NCI-H1417 treated with DMSO at 0.1 percent for 48 hours (cell line): ENCODE results near the gene PHRF1.
"Not testable (repeated sequence)": the region's sequence is repeated elsewhere in the genome, so short reads cannot be mapped to it uniquely, and the experiment has no call there.

Source experiments
- DNase-seq: peaks from one replicate; lab custom pipeline; 2025; lab: John Stamatoyannopoulos, UW

The PHRF1 gene

DNA sequence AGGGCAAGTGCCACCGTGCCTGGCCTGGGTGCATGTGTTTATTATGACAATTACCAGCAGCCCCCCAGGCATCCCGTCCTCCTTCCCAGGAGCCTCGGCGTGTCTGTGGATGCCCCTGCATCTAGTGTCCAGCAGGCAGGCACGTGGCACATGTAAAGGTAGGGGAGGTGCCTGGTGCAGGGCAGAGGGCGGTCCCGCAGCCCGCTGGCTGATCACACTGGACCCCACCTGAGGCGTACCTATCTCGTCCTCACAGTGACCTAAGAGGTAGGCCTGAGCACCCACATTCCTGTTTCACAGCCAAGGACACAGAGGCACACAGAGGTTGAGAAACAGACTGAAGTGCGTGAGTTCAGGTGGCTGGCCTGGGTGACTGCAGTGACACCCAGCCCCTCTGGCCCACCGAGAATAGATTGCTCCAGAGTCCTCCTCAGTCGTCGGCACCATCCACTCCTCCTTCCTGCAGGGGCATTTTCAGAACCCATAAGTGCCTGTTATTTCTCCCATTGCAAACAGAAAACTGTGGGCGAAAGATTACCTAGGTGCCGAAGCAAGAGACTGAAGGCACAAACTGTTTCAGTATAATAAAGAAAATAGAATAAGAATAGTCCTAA, 3.0 kb upstream of the PHRF1 start:
- DNase-seq, result no peak

DNA sequence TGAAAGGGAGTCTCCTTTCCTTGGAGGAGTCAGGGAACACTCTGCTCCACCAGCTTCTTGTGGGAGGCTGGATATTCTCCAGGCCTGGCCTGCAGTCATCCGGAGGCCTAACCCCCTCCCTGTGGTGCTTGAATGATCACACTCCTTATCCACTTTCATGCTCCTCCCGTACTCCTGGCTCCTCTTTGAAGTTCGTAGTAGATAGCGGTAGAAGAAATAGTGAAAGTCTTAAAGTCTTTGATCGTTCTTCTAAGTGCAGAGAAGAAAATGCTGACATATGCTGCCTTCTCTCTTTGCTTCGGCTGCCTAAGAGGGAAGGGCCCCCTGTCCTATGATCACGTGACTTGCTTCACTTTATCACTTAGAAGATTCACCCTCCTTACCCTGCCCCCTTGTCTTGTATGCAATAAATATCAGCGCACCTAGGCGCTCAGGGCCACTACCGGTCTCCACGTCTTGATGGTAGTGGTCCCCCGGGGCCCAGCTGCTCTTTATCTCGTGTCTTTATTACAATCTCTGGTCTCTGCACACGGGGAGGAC, 2.2 kb upstream of the PHRF1 start:
- not testable (repeated sequence) for DNase-seq

DNA sequence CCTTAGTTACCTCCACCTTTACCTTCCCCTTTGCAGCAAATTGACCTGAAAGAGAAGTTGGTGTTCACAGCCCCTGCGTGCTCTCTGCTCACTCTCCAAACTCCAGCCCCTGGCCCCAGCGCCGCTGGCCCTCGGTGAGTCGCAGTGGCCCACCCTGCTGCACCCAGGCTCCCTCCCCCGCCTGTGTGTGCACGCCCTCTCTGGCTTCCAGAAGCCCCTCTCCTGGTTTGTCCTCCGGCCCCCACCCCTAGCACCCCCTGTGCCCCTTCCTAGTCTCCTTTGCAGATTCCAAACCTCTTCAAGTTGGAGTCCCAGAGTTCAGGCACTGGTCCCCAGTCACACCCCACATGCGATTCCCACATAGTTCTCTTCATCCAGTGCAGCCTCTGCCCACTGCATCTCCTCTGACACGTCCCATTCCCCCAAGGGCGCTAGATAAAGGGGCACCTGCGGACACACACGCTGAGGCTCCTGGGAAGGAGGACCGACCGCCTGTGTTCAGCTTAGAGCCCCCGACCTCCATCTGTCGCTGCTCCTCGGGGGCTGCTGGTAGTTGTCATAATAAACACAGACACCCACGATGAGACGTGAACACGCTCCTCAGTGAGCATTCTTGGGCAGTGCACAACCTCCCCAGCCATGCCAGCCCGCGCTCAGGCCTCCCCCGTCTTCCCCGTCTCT, 1.5 kb upstream of the PHRF1 start:
- no peak for DNase-seq

DNA sequence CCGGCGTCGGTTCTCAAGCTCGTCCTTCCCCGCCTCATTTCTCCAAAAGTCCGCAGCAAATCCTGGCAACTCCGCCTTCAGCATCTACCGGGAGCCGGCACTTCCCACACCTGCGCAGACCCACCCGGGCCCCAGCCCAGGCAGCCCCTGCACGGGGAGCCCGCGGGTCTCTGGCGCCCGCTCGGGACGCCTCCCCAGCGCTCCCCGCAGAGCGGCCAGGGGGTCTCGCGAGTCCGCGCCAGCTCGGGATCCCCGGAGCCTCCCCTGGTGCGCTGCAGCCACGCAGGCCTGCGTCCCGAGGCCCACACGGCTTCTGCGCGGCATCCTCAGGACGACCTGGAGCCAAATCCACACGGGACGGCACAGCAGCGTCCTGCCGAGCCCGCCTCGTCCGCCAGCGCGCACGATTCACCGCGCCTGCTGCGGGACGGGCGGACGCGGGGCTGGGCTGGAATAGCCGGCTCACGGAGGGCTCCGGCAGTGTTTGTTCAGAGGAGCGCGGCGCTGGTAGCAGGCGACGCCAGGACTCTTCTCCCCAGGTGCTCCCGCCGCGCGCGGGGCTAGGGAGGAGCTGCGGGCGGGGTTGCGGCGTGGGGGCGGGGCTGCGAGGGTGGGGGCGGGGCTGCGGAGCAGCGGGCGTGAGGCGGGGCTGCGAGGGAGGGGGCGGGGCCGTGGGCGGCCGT, 816 bp upstream of the PHRF1 start:
- DNase-seq, result no peak

DNA sequence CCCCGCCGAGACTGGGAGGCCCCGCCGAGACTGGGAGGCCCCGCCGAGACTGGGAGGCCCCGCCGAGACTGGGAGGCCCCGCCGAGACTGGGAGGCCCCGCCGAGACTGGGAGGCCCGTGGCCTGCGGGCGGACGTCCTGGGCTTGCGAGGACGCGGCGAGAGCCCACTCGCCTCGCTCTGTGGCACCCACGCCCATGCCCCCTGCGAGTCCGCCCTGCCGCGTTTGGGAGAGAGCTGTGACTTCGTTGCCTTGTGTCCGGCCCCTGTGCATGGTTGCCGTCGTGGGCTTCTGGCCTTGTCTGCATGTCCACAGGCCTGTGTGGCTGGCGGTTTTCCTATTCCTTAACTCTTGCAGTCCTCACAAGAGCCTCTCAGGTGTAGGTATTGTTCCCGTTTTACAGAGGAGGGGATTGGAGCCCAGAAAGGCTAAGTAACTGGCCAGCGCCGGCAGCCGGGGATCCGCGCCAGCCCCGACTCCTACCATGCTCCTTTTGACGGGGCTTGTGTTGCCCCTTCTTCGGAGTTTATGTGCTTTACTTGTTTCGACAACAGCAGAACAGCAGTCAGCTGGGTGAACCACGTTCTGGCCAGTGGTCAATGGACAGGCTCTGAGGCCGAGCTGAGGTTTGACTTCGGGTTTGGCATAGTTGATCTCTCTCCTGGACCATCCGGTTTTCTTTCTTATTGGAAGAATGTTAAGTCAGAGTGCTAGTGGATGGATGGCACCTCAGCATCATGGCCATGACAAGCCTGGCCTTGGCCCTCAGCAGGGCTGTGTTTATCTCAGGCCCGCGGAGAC, 741 bp downstream of the PHRF1 start:
- no peak for DNase-seq

- no peak for DNase-seq
These were observed 1.3 kb downstream of the PHRF1 start for GRCh38 chr11:577611-577894.

DNA sequence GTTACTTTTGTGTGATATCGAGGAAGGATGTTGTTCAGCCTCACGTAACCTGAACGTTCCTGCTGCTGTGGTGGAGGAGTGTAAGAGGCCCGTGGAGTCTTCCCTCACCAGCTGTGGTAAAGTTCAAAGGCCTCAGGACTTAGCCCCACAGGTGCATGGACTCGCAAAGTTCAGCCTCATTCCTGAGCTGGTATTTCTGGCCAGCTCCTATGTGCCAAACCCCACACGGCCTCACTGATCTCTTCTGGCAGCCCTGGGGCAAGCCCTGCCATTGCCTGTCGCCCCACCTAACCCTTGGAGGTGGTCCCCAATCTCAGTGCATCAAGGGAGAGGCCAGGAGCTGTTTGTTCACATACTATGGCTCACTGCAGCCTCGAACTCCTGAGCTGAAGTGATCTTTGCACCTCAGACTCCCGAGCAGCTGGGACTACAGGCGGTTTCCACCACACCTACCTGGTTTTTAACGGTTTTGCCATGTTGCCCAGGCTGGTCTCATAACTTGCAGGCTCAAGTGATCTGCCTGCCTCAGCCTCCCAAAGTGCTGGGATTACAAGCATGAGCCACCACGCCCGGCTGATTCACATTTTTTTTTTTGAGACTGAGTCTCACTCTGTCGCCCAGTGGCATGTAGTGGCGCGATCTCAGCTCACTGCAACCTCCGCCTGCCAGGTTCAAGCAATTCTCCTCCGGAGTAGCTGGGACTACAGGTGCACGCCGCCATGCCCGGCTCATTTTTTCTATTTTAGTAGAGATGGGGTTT, 2.2 kb downstream of the PHRF1 start:
- no peak for DNase-seq

GRCh38 chr11:579830-580601, 3.7 kb downstream of the PHRF1 start:
- DNase-seq, result no peak

- no peak for DNase-seq
These were observed 5.1 kb downstream of the PHRF1 start for GRCh38 chr11:581342-581741.

DNA sequence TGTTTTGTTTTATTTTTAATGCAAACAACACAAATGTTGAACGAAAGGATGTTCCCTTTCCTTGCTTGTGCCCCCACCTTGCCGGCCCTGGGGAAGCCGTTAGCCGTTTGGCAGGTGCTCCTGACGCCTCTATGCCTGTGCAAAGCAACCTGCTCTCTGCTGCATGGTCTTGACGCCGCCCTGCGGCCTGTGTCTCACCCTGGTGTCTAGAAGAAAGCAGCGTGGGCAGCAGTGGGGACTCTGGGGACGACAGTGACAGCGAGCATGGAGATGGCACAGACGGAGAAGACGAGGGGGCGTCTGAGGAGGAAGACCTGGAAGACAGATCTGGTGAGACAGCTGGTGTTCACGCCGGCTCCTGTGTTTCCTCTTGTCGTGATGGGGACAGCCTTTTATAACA, 5.5 kb downstream of the PHRF1 start:
- no peak for DNase-seq

DNA sequence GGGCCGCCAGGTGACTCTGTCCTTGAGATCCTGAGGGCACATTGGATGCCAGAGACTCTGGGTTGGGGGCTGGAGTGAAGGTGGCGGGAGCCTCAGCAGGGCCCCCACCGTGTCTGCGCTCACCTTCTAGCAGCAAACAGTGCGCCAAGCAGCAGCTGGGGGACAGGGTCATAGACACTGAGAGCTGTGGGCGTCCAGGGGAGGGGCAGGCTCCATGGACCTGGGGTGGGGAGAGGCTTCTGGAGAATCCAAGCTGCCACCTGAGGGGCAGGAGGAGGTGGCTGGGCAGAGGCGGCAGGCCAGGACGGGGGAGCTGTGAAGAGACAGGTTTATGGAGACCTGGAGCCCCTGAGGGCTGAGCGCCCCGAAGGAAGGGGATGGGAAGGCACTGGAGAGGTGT, 8.0 kb downstream of the PHRF1 start:
- DNase-seq, result no peak

- DNase-seq, result no peak
These were observed 10.4 kb downstream of the PHRF1 start for GRCh38 chr11:586376-587316.

DNA sequence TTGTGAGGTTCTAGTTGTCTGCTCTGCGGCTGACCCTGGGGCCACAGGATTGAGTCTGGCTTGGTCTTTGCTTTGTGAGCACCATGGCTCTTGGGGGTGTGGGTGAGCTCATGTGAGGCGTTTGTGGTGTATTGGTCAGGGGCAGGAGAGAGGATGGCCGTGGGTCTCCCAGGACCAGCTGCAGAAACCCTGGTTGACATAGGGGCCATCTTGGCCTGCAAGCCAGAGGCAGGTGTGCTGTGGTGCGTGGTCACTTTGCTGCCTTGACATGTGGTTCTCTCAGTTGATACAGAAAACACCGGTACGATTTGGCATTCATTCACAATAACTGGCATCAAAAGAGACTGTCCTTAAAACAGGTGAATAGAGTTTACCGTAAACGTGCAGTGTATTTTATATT, 11.3 kb downstream of the PHRF1 start:
- no peak for DNase-seq

GRCh38 chr11:587978-588380, 11.7 kb downstream of the PHRF1 start:
- DNase-seq, result no peak

- no peak for DNase-seq
These were observed 13.5 kb downstream of the PHRF1 start for GRCh38 chr11:589798-590197.

DNA sequence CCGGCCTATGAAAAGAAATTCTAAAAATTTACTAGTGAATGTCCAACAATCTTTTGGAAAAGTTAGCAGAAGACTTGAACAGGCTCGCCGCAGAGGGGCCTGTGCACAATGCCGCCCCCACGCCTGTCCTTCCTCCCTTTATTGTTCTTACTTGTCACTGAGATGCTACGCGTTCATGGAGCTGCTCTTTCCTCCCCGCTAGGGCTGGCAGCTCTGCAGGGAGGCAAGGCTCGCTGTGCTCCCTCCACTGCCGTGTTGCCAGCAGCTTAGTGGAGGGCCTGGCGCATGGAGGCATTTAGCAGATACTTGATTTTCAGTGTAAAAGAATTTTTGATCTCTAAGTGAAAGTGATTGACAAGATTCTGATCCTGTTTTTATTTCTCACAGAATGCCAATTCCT, 14.7 kb downstream of the PHRF1 start:
- DNase-seq, result no peak

- DNase-seq, result no peak
These were observed 16.2 kb downstream of the PHRF1 start for GRCh38 chr11:592501-592900.

GRCh38 chr11:592918-593317, 16.6 kb downstream of the PHRF1 start:
- no peak for DNase-seq

GRCh38 chr11:593347-593746, 17.1 kb downstream of the PHRF1 start:
- no peak for DNase-seq

DNA sequence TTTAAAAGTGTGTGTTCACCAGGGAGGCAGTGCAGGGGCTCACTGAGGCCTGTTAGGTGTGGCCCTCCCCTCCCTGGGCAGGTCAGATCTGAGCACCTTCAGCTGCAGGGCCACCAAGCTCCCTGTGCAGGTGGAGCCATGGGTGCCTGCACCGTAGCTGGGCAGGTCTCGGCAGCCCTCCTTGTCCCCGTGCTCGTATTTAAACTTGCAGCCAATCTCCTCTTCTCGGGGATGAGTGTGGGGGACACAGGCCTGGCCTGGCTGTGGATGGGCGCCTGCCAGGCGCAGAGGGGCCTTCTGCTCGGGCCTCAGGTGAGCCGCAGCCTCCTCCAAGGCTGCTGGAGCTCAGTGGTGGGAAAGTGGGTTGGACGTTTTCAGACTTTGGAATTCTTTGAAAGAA, 19.1 kb downstream of the PHRF1 start:
- DNase-seq, result no peak
